RPMI7951 (cell line): ENCODE measurements around the gene DGKD. TPM values are rescaled to one million over a fixed set of nuclear protein-coding genes. Genes with fewer than 3 reads are reported as not detected.
A peak's percentile ranks its signal among the peaks of the same experiment; 100 is the strongest.

ENCODE experiments used
- DNase-seq: peaks from one replicate; pipeline ENCODE4 v3.0.0-alpha.2; 2012; ENCODE audit warnings: low read depth
- total RNA-seq: library from RNA; depleted of rRNA; stranded (reverse); fragments of >200 nt; shearing (Covaris generic); gene quantifications from 2 replicates; pipeline ENCODE4 v1.2.3, GENCODE V29; 2014

DGKD gene
- total RNA-seq, 1 experiment from 2014 or later, result 28.0 TPM

GRCh38 chr2:233476651-233477547 lies 122.6 kb downstream of the DGKD start:
- DNase-seq, result no peak

GRCh38 chr2:233477548-233478433 lies 123.5 kb downstream of the DGKD start:
- no peak for DNase-seq

DNA sequence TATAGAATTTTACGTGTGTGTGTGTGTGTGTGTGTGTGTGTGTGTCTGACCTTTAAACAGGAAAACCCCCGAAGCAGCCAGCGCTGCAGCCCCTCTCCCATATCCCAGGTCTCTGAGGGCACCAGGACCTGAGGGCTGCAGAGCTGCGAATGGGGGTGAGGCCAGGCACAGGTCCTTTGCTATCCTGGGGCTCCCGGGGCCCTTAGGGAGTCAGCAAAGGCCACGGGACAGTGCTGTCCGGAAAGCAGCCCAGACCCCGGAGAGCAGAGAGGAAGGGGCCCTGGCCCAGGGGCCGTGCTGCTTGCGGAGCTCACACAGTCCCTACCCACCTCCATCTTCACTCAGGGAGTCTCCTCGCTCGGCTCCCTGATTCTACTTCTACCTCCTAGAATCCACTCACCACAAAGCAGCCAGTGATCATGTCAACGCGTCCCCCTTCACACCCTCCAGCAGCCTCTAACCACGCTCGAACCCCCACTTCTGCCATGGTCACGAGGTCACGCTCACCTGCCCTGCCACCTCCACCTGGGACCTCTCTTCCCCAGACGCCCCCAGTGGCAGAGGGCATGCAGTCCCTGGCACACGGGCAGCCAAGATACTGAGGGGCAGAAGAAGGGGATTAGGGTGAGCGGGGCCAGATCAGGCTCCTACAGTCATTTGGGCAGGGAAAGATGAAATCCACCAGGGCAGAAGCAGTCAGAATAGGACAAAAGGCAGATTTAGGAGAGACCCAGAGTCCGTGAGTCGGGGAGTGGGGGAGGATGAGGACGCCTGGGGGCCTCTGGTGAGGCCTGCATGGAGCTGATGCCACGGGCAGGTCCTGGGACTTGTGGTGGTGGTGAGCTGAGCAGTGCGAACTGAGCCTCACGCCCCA lies 125.6 kb downstream of the DGKD start:
- no peak for DNase-seq

- DNase-seq, result peak; percentile 33
These were observed 126.4 kb downstream of the DGKD start for GRCh38 chr2:233480490-233481202.

GRCh38 chr2:233481368-233482142 lies 127.3 kb downstream of the DGKD start:
- DNase-seq, result no peak

- no peak for DNase-seq
These were observed 128.3 kb downstream of the DGKD start for GRCh38 chr2:233482616-233483015.

GRCh38 chr2:233485726-233486125 lies 131.4 kb downstream of the DGKD start:
- DNase-seq, result no peak

GRCh38 chr2:233486357-233486756 lies 132.1 kb downstream of the DGKD start:
- DNase-seq, result no peak

DNA sequence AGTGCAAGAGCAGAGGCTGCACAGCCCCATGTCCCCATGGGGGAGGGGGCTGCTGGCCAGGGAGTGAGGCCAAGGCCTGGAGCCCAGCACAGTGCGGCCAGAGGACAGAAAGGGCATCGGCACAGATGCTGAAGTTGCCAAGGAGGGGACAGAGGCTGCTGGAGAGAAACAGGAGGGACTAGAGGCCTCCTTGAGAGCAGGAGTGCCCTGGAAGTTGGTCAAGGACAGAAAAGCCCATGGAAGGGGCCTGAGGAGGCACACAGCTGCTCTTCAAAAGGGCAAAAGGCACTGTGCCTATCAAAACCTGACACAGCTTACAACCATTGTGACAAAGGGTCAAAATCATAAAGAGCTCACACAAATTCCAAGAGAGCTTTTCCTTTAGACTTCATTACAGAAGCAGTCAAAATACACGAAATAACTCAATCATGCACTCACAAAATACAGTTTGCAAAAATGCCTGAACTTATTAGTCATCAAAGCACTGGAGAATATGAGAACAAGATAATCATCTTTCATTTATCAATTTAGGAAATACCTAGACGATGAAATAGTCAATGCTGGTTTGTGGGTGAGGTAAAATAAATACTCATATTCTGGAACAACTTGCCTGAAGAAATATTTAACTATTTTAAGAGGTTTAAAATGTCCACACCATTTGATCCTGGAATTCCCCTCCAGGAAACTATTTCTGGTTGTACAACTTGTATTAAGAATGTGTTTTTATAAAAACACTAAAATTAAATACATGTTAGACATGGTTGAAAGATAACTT lies 132.7 kb downstream of the DGKD start:
- DNase-seq, result peak; percentile 87

DNA sequence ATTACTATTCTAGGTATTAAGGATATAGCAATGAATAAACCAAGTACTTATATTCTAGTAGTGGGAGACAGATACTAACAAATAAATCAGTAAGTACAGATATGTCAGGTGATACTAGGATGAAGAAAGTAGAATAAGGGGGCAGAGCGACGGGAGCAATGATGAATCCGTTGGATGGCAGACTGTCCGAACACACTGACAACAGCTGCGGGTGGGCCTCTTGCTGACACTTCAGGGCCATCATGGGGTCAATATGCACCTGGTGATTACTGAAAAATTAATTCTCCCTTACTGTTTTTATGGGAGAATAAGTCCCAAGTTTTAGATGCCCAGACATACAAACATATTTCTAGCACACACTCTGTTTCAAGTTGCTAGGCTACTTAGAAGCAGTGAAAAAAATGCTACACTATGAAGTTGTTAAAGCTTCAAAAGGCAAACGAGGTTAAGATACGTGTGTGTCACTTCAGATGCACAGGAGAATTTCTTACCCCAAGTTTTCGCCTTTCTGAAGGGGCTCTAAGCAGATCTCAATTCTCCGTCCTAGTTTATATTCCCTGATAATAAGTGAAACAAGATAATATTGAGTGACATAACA lies 133.6 kb downstream of the DGKD start:
- DNase-seq, result peak; percentile 15

GRCh38 chr2:233489143-233489542 lies 134.8 kb downstream of the DGKD start:
- DNase-seq, result no peak

GRCh38 chr2:233489666-233490065 lies 135.4 kb downstream of the DGKD start:
- peak; percentile 66 for DNase-seq

- DNase-seq, result no peak
These were observed 136.5 kb downstream of the DGKD start for GRCh38 chr2:233490831-233491230.

GRCh38 chr2:233491326-233491725 lies 137.0 kb downstream of the DGKD start:
- DNase-seq, result no peak

DNA sequence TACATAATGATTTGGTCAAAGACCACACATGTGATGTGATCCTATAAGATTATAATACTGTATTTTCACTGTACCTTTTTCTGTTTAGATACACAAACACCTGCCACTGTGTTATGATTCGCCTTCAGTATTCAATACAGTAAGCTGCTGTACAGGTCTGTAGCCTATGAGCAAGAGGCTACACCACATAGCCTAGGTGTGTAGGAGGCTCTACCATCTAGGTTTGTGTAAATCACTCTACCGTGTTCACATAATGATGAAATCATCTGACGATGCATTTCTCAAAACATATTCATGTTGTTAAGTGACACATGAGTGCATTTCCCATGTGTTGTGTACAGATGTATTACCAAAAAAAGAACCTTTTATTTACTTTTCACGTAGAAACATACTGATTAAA lies 137.8 kb downstream of the DGKD start:
- DNase-seq, result no peak

GRCh38 chr2:233492751-233493150 lies 138.5 kb downstream of the DGKD start:
- no peak for DNase-seq

GRCh38 chr2:233495503-233496496 lies 141.5 kb downstream of the DGKD start:
- DNase-seq, result no peak

- no peak for DNase-seq
These were observed 143.4 kb downstream of the DGKD start for GRCh38 chr2:233497692-233498091.
